ENCODE data around the gene MYO18B.

Gene MYO18B

GRCh38 chr22:25697181-25697664, 44.8 kb upstream of the MYO18B start:
- ATAC-seq = peak; percentile 38; the same call in 2 of the 3 replicates
- TF ChIP-seq SNAI2 (CRISPR knock-in tag; IDR thresholded peaks at IDR 0.05) (no peak), CSDC2 (CRISPR knock-in tag; IDR thresholded peaks at IDR 0.05) (0 out of 2 replicates have a peak, but pooled peaks have one; percentile 25)

GRCh38 chr22:25697978-25698377, 44.0 kb upstream of the MYO18B start:
- TF ChIP-seq CSDC2 (CRISPR knock-in tag; IDR thresholded peaks at IDR 0.05) (no peak), BACH2 (CRISPR knock-in tag; IDR thresholded peaks at IDR 0.05; ENCODE audit: borderline replicate concordance) (no peak), ZNF8 (CRISPR knock-in tag; IDR thresholded peaks at IDR 0.05) (no peak)
- ATAC-seq = no peak

- no peak for ATAC-seq
Observed at GRCh38 chr22:25698461-25698860, 43.5 kb upstream of the MYO18B start.

GRCh38 chr22:25698978-25699377, 43.0 kb upstream of the MYO18B start:
- TF ChIP-seq TOX (CRISPR knock-in tag; IDR thresholded peaks at IDR 0.05; ENCODE audit: borderline replicate concordance) (no peak), BACH2 (CRISPR knock-in tag; IDR thresholded peaks at IDR 0.05; ENCODE audit: borderline replicate concordance) (no peak), ZNF565 (CRISPR knock-in tag; conservative IDR thresholded peaks at IDR 0.05; ENCODE audit: low read depth) (no peak), SNAI2 (CRISPR knock-in tag; IDR thresholded peaks at IDR 0.05) (no peak), PPARA (CRISPR knock-in tag; IDR thresholded peaks at IDR 0.05; ENCODE audit: borderline replicate concordance) (no peak), POU6F1 (CRISPR knock-in tag; IDR thresholded peaks at IDR 0.05; ENCODE audit: borderline replicate concordance, low read depth) (no peak), ZNF70 (CRISPR knock-in tag; IDR thresholded peaks at IDR 0.05) (no peak), ISL1 (CRISPR knock-in tag; IDR thresholded peaks at IDR 0.05) (no peak), OSR1 (CRISPR knock-in tag; IDR thresholded peaks at IDR 0.05) (no peak)
- TF ChIP-seq, protein P1, sequence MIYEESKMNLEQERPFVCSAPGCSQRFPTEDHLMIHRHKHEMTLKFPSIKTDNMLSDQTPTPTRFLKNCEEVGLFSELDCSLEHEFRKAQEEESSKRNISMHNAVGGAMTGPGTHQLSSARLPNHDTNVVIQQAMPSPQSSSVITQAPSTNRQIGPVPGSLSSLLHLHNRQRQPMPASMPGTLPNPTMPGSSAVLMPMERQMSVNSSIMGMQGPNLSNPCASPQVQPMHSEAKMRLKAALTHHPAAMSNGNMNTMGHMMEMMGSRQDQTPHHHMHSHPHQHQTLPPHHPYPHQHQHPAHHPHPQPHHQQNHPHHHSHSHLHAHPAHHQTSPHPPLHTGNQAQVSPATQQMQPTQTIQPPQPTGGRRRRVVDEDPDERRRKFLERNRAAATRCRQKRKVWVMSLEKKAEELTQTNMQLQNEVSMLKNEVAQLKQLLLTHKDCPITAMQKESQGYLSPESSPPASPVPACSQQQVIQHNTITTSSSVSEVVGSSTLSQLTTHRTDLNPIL (CRISPR knock-in tag; IDR thresholded peaks at IDR 0.05; ENCODE audit: low read depth) = no peak
- ATAC-seq = no peak

More at GRCh38 chr22:25698461-25698860, 43.5 kb upstream of the MYO18B start:
- TF ChIP-seq ZNF8 (CRISPR knock-in tag; IDR thresholded peaks at IDR 0.05) (no peak), PPARA (CRISPR knock-in tag; IDR thresholded peaks at IDR 0.05; ENCODE audit: borderline replicate concordance) (no peak), TOX (CRISPR knock-in tag; IDR thresholded peaks at IDR 0.05; ENCODE audit: borderline replicate concordance) (no peak), ZNF565 (CRISPR knock-in tag; conservative IDR thresholded peaks at IDR 0.05; ENCODE audit: low read depth) (no peak), RARB (CRISPR knock-in tag; IDR thresholded peaks at IDR 0.05) (no peak), CSRNP3 (CRISPR knock-in tag; IDR thresholded peaks at IDR 0.05) (no peak), SNAI2 (CRISPR knock-in tag; IDR thresholded peaks at IDR 0.05) (no peak), ZFP3 (CRISPR knock-in tag; IDR thresholded peaks at IDR 0.05) (no peak), GLIS3 (CRISPR knock-in tag; IDR thresholded peaks at IDR 0.05) (no peak)
- TF ChIP-seq, protein P1 (CRISPR knock-in tag; IDR thresholded peaks at IDR 0.05; ENCODE audit: low read depth) = no peak

- TF ChIP-seq TCF4 (CRISPR knock-in tag; IDR thresholded peaks at IDR 0.05; ENCODE audit: borderline replicate concordance) (peak; percentile 39; the same call in 1 of the 2 replicates), ESRRG (CRISPR knock-in tag; IDR thresholded peaks at IDR 0.05) (no peak)
- TF ChIP-seq, protein P2, sequence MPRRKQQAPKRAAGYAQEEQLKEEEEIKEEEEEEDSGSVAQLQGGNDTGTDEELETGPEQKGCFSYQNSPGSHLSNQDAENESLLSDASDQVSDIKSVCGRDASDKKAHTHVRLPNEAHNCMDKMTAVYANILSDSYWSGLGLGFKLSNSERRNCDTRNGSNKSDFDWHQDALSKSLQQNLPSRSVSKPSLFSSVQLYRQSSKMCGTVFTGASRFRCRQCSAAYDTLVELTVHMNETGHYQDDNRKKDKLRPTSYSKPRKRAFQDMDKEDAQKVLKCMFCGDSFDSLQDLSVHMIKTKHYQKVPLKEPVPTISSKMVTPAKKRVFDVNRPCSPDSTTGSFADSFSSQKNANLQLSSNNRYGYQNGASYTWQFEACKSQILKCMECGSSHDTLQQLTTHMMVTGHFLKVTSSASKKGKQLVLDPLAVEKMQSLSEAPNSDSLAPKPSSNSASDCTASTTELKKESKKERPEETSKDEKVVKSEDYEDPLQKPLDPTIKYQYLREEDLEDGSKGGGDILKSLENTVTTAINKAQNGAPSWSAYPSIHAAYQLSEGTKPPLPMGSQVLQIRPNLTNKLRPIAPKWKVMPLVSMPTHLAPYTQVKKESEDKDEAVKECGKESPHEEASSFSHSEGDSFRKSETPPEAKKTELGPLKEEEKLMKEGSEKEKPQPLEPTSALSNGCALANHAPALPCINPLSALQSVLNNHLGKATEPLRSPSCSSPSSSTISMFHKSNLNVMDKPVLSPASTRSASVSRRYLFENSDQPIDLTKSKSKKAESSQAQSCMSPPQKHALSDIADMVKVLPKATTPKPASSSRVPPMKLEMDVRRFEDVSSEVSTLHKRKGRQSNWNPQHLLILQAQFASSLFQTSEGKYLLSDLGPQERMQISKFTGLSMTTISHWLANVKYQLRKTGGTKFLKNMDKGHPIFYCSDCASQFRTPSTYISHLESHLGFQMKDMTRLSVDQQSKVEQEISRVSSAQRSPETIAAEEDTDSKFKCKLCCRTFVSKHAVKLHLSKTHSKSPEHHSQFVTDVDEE (CRISPR knock-in tag; IDR thresholded peaks at IDR 0.05) = 0 out of 2 replicates have a peak, but pooled peaks have one; percentile 50
- ATAC-seq = peak; percentile 56
Observed at GRCh38 chr22:25701056-25701780, 40.8 kb upstream of the MYO18B start.
